Activated CD4-positive, alpha-beta memory T cell treated with anti-CD3 and anti-CD28 coated beads, Interleukin-2, amount 10 ng/mL, durations not matched to agents 7 days and 5 days (primary cell): ENCODE measurements around the gene DMBT1. TPM values are rescaled to one million over a fixed set of nuclear protein-coding genes. Genes with fewer than 3 reads are reported as not detected.
A peak's percentile ranks its signal among the peaks of the same experiment; 100 is the strongest.

ENCODE experiments used
- CTCF ChIA-PET: fragments of 350-600 bp; sonication (Branson Sonifier 250); formaldehyde crosslinking; loops from one replicate; lab custom pipeline; 2021; ENCODE audit warnings: antibody characterized with exemption, inconsistent platforms; lab: Charles Lee
- POLR2A ChIA-PET: fragments of 350-600 bp; sonication (Branson Sonifier 250); formaldehyde crosslinking; loops from one replicate; lab custom pipeline; 2021; ENCODE audit warnings: antibody characterized with exemption; lab: Charles Lee
- DNase-seq: peaks from one replicate; pipeline ENCODE4 v3.0.0-alpha.2; 2020
- H3K27ac Mint-ChIP-seq: one replicate; pipeline ENCODE4 v1.8.0; 2021; ENCODE audit warnings: mild to moderate bottlenecking, mixed read lengths
- H3K27me3 Mint-ChIP-seq: one replicate; pipeline ENCODE4 v1.8.0; 2021; ENCODE audit warnings: mixed read lengths
- H3K36me3 Mint-ChIP-seq: one replicate; pipeline ENCODE4 v1.8.0; 2021; ENCODE audit warnings: low read depth, mixed read lengths
- H3K4me1 Mint-ChIP-seq: one replicate; pipeline ENCODE4 v1.8.0; 2021; ENCODE audit warnings: mixed read lengths
- H3K4me3 Mint-ChIP-seq: one replicate; pipeline ENCODE4 v1.8.0; 2021; ENCODE audit warnings: mild to moderate bottlenecking, mixed read lengths
- H3K9me3 Mint-ChIP-seq: one replicate; pipeline ENCODE4 v1.8.0; 2021; ENCODE audit warnings: mixed read lengths
- total RNA-seq, 2 experiments: library from RNA; stranded (reverse); gene quantifications; one replicate each; pipeline ENCODE4 v1.2.3, GENCODE V29; 2021

The DMBT1 gene
- under 1 TPM in 1 of 2 experiments, not detected in 1; 0.05 TPM for total RNA-seq

DNA sequence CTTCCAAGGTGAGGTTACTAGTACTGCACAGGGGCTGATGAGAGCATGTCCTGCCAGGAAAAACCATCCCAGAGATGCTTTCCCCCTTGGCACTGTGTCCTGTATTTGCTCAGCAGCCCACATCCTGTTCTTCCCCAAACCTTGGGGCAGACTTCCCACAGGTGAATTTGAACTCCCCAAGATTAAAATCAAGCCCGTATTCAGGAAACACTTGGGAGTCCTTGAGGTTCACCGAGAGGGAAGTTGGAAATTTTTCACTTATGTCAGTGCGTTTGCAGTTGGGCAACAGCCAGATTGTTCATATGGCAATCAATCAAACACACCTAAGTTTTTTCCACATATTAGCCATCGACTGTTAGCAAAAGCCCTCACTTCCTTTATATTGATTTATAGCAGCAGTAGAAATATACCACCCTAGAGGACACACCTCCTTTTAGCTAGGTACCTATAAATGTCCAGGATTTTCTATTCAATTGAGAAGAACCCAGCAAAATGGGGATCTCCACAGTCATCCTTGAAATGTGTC, at the start of gene DMBT1:
Gene DMBT1, plus strand, starts transcription at position 476 of the 526 bp plus-strand sequence. Its CDS starts 17 bp downstream, at position 493.
- H3K36me3 Mint-ChIP-seq = no peaks in the 10 kb centered on the region
- no peak within 1 kb of the TSS for H3K27ac Mint-ChIP-seq
- POLR2A ChIA-PET = no interaction called here

DNA sequence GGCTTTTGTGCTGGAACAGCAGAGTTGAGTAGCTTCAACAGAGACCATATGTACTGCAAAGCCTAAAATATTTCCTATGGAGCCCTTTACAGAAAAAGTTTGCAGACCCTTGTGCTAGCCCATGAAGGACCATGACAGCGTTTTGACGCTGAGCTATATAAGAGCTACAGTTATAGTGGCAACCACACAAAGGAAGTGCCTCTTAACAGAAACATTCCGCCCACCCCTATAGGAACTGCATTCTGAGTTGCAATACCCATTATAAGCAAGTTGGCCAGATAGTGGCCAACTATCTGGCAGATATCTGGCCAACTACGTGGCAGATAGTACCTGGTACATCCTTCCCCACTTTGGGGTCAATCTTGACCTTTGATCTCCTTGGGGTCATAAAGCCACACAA, 47.5 kb upstream of the DMBT1 start:
- H3K9me3 Mint-ChIP-seq = no peaks in the 10 kb centered on the region
- H3K27me3 Mint-ChIP-seq = peaks cover 2% of the 10 kb centered on the region

More for the DNA sequence above, at the start of gene DMBT1:
- no peaks in the 10 kb centered on the region for H3K9me3 Mint-ChIP-seq
- H3K27me3 Mint-ChIP-seq = peaks cover 41% of the 10 kb centered on the region
- no peak within 1 kb of the TSS for H3K4me3 Mint-ChIP-seq
- no peak for DNase-seq
- CTCF ChIA-PET = no interaction called here
- peaks cover 18% of the 10 kb centered on the region for H3K4me1 Mint-ChIP-seq

DNA sequence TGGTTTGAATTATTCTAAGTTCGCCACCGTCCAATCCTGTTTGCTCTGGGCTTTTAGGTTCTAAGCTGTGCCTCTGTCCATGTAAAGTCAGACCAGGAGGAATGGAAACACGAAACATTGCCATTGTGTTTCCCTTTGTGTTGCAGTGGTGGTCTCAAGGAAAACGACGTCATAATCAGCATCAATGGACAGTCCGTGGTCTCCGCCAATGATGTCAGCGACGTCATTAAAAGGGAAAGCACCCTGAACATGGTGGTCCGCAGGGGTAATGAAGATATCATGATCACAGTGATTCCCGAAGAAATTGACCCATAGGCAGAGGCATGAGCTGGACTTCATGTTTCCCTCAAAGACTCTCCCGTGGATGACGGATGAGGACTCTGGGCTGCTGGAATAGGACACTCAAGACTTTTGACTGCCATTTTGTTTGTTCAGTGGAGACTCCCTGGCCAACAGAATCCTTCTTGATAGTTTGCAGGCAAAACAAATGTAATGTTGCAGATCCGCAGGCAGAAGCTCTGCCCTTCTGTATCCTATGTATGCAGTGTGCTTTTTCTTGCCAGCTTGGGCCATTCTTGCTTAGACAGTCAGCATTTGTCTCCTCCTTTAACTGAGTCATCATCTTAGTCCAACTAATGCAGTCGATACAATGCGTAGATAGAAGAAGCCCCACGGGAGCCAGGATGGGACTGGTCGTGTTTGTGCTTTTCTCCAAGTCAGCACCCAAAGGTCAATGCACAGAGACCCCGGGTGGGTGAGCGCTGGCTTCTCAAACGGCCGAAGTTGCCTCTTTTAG, 46.3 kb upstream of the DMBT1 start:
- Mint-ChIP-seq H3K4me1 (peaks cover 34% of the 10 kb centered on the region), H3K4me3 (no peak overlapping the region), H3K9me3 (no peaks in the 10 kb centered on the region), H3K36me3 (no peaks in the 10 kb centered on the region), H3K27ac (no peak overlapping the region), H3K27me3 (peaks cover 6% of the 10 kb centered on the region)
- DNase-seq = no peak
- POLR2A ChIA-PET = interaction anchor here (1.9 to 3.2 kb wide), 2 partner anchors 11 to 22 kb away, joined by 4 to 19 read pairs; no protein-coding TSS in a partner anchor
- CTCF ChIA-PET = interaction anchor here (1.2 to 3.1 kb wide), 3 partner anchors 10 to 246 kb away, joined by 3 to 17 read pairs (median 3); no protein-coding TSS in a partner anchor

More for the DNA sequence above, 47.5 kb upstream of the DMBT1 start:
- no peak for DNase-seq
- CTCF ChIA-PET = interaction anchor here (1.3 to 2.6 kb wide), 2 partner anchors 52 to 245 kb away, joined by 3 to 14 read pairs; no protein-coding TSS in a partner anchor
- Mint-ChIP-seq H3K27ac (no peak overlapping the region), H3K4me3 (no peak overlapping the region), H3K36me3 (no peaks in the 10 kb centered on the region), H3K4me1 (peaks cover 34% of the 10 kb centered on the region)
- POLR2A ChIA-PET = no interaction called here

DNA sequence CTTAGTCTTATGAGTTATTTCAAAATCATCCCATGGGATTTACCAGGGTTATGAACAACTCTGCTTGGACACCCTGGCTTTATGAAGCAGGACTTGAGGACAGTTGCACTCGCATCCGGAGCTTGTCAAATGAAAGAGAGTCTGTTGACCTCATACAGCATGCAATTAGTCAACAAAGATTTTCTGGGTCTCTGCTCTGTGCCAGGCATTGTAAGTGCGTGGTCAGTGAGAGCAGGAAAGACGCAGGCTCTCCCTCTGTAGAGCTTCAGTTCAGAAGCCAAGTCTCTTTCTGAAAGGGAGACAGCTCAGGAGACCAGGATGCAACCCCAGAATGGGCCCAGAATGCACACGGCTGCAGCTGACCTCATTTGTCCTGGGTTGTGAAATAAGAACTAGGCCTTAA, 45.5 kb upstream of the DMBT1 start:
- Mint-ChIP-seq H3K36me3 (no peaks in the 10 kb centered on the region), H3K27ac (no peak overlapping the region), H3K9me3 (no peaks in the 10 kb centered on the region), H3K4me3 (no peak overlapping the region), H3K4me1 (peaks cover 34% of the 10 kb centered on the region), H3K27me3 (peaks cover 6% of the 10 kb centered on the region)
- ChIA-PET POLR2A (interaction anchor here (0.9 to 3.2 kb wide), 3 partner anchors 12 to 44 kb away, joined by 3 to 19 read pairs (median 4); no protein-coding TSS in a partner anchor), CTCF (interaction anchor here (0.9 to 3.1 kb wide), 3 partner anchors 10 to 50 kb away, joined by 3 to 17 read pairs (median 3); no protein-coding TSS in a partner anchor)
- no peak for DNase-seq

DNA sequence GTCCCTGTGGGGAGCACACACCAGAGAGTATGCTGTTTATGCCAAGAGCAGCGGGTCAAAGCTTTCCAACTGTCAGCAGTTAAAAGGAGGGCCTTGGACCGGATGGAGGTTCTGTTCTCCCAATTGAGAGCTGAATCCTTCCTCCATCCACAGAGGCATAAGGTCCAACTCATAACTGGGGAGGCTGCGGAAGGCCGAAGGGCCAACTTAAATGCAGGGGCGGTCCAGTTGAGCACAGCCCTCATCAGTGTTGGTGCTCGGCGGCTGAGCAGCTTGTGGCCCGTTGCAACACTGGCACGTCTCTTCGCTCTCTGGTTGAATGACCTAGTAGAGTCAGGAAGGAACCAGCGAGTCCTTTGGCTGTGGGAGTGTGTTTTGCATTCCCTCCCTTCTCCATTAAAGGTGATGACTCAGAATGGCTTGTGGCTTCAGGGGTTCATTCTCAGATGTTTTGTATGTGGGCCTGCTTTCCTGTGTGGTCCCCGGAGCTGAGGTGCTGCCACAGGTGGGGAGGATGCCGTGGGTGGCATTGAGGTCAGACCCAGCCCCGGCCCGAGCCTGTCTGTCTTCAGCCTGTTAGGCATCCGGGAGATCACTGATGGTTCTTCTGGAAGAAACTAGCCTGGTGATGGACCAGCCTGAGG, 44.8 kb upstream of the DMBT1 start:
- peak; percentile 81 for DNase-seq
- Mint-ChIP-seq H3K36me3 (no peaks in the 10 kb centered on the region), H3K27ac (peak overlapping the region; percentile 56), H3K4me1 (peaks cover 34% of the 10 kb centered on the region), H3K9me3 (no peaks in the 10 kb centered on the region), H3K4me3 (no peak overlapping the region), H3K27me3 (peaks cover 6% of the 10 kb centered on the region)
- CTCF ChIA-PET = interaction anchor here (0.9 to 3.1 kb wide), 2 partner anchors 15 to 50 kb away, joined by 3 to 17 read pairs; no protein-coding TSS in a partner anchor
- POLR2A ChIA-PET = interaction anchor here (0.9 to 3.2 kb wide), 4 partner anchors 12 to 43 kb away, joined by 3 to 19 read pairs (median 4); no protein-coding TSS in a partner anchor

DNA sequence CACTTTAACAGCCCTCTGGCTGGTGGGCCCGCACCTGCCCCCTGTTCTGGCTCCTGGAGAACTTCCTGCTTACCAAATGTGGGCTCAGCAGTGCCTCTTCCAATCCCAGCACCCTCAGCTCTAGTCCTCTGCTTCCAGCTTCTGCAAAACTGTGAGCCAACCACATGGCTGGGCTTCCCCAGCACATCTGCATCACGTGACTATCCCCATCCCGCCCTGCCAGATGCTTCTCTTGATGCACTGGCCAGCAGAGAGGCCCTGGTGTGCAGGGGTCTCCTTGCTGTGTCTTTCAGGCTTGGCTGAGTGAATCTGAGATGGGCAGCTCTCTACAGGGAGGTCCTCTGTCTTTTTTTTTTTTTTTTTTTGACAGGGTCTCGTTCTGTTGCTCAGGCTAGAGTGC, 43.8 kb upstream of the DMBT1 start:
- no peak overlapping the region for H3K27ac Mint-ChIP-seq
- H3K36me3 Mint-ChIP-seq = no peaks in the 10 kb centered on the region
- H3K27me3 Mint-ChIP-seq = peaks cover 6% of the 10 kb centered on the region
- no peaks in the 10 kb centered on the region for H3K9me3 Mint-ChIP-seq
- no peak for DNase-seq
- no peak overlapping the region for H3K4me3 Mint-ChIP-seq
- POLR2A ChIA-PET = interaction anchor here (1.2 to 3.2 kb wide), 2 partner anchors 25 to 41 kb away, joined by 3 to 19 read pairs; no protein-coding TSS in a partner anchor
- H3K4me1 Mint-ChIP-seq = peaks cover 34% of the 10 kb centered on the region
- CTCF ChIA-PET = interaction anchor here (3.1 kb wide), 1 partner anchor 49 kb away, joined by 17 read pairs; no protein-coding TSS in a partner anchor

DNA sequence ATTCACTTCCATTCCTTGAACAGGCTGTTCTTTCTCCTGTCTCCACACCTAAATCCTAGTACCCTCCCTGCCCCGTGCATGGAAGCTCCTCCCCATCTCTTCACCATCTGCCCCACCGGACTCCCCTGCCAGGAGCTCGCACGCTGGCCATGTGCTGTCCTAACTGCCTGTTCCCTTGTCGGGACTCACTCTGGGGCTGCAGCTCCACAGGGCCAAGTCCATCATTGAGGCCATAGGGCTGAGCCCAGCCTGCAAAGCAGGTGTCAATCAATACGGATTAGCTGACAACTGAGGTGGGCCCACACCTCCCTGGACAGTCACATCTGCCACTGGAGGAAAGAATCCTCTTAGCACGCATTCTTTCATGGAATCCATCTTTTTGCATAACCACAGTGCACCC, 41.4 kb upstream of the DMBT1 start:
- H3K9me3 Mint-ChIP-seq = no peaks in the 10 kb centered on the region

DNA sequence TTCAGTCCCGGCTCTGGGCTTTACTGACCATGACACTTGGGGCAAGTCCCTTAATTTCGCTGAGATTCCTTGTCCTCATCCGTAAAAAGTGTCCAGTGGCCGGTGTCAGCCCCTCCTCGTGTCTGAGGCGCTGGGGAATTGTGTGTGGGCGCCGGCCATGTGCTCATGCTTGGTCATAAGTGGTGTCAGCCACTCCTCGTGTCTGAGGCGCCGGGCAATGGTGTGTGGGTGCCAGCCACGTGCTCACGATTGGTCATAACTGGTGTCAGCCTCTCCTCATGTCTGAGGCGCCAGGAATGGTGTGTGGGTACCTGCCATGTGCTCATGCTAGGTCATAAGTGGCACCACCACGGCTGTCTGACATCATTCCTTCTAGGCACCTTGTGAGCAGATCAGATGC, 40.7 kb upstream of the DMBT1 start:
- no peak overlapping the region for H3K4me3 Mint-ChIP-seq
- H3K36me3 Mint-ChIP-seq = no peaks in the 10 kb centered on the region
- H3K27ac Mint-ChIP-seq = no peak overlapping the region
- POLR2A ChIA-PET = no interaction called here
- CTCF ChIA-PET = interaction anchor here (2.2 kb wide), 1 partner anchor 46 kb away, joined by 12 read pairs; no protein-coding TSS in a partner anchor
- H3K9me3 Mint-ChIP-seq = no peaks in the 10 kb centered on the region
- H3K4me1 Mint-ChIP-seq = peaks cover 24% of the 10 kb centered on the region
- H3K27me3 Mint-ChIP-seq = peaks cover 12% of the 10 kb centered on the region
- no peak for DNase-seq

More for the DNA sequence above, 41.4 kb upstream of the DMBT1 start:
- no peak overlapping the region for H3K27ac Mint-ChIP-seq
- no peaks in the 10 kb centered on the region for H3K36me3 Mint-ChIP-seq
- DNase-seq = no peak
- CTCF ChIA-PET = no interaction called here
- peaks cover 9% of the 10 kb centered on the region for H3K27me3 Mint-ChIP-seq
- POLR2A ChIA-PET = no interaction called here
- peaks cover 29% of the 10 kb centered on the region for H3K4me1 Mint-ChIP-seq
- H3K4me3 Mint-ChIP-seq = no peak overlapping the region

DNA sequence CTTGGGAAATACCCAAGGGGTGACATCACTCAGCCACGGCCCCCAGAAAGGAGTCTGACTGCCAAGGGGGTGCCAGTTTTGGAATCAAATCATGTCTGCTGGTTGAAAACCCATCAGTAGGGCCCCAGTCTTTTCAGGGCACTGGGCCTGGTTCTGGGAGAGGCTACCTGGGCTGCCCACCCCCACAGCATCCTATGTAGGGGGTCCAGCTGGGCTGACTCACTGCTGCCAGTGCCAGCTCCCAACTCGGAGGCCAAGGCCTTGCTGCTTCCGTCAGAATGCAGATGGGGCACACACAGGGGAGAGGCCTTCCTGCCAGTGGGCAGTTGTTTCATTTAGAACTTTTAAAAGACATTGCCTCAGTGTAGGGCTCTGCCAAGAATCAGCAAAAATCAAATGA, 39.5 kb upstream of the DMBT1 start:
- DNase-seq = no peak
- no peak overlapping the region for H3K4me3 Mint-ChIP-seq
- H3K4me1 Mint-ChIP-seq = peaks cover 12% of the 10 kb centered on the region
- ChIA-PET CTCF (interaction anchor here (2.2 kb wide), 1 partner anchor 45 kb away, joined by 12 read pairs; no protein-coding TSS in a partner anchor), POLR2A (no interaction called here)
- no peaks in the 10 kb centered on the region for H3K36me3 Mint-ChIP-seq
- H3K27ac Mint-ChIP-seq = no peak overlapping the region
- peaks cover 12% of the 10 kb centered on the region for H3K27me3 Mint-ChIP-seq
- H3K9me3 Mint-ChIP-seq = no peaks in the 10 kb centered on the region

DNA sequence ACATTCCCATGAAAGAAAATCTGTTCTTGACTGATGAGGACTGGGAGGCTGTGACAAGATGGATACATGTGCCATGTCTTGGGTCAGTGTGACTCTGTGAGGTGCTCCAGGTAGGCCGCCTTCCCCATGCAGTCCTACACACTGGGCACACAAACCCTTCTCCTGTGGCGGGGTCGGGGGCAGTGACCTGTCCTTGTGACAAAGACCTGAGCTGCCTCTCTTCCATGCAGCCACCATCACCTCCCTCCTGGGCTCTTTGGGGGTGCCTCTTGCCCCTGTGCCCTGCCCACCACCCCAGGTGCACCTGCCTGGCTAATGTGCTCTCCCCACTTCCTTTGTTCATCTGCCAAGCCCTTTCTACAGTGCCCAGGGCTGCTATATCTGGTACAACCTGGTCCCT, 35.7 kb upstream of the DMBT1 start:
- CTCF ChIA-PET = interaction anchor here (4.0 kb wide), 1 partner anchor 41 kb away, joined by 18 read pairs; no protein-coding TSS in a partner anchor
- H3K27me3 Mint-ChIP-seq = peaks cover 11% of the 10 kb centered on the region

DNA sequence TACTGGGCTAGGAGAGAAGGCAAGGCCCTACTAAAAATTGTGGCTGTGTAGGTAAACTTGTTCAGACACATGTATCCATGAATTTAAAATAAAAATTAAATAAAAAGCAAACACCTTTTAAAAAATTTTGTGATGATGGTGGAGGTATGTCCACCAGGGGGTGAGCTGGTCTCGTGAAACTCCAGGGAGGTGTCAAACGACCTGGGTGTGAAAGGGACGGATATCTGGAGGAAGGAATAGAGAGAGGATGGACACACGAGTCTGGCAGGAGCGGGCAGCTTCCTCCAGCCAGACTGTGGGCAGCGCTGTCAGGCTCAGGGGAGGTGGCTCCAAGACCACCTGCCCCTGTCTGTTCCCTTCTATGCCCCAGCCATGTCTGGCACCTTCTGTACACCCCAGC, 34.8 kb upstream of the DMBT1 start:
- Mint-ChIP-seq H3K4me1 (peaks cover 7% of the 10 kb centered on the region), H3K4me3 (no peak overlapping the region), H3K27me3 (peaks cover 15% of the 10 kb centered on the region), H3K36me3 (no peaks in the 10 kb centered on the region), H3K9me3 (no peaks in the 10 kb centered on the region), H3K27ac (no peak overlapping the region)
- ChIA-PET POLR2A (no interaction called here), CTCF (interaction anchor here (4.0 kb wide), 1 partner anchor 40 kb away, joined by 18 read pairs; no protein-coding TSS in a partner anchor)
- peak; percentile 22 for DNase-seq

More for the DNA sequence above, 35.7 kb upstream of the DMBT1 start:
- Mint-ChIP-seq H3K27ac (no peak overlapping the region), H3K4me1 (no peaks in the 10 kb centered on the region), H3K9me3 (no peaks in the 10 kb centered on the region), H3K4me3 (no peak overlapping the region), H3K36me3 (no peaks in the 10 kb centered on the region)
- no peak for DNase-seq
- POLR2A ChIA-PET = no interaction called here

DNA sequence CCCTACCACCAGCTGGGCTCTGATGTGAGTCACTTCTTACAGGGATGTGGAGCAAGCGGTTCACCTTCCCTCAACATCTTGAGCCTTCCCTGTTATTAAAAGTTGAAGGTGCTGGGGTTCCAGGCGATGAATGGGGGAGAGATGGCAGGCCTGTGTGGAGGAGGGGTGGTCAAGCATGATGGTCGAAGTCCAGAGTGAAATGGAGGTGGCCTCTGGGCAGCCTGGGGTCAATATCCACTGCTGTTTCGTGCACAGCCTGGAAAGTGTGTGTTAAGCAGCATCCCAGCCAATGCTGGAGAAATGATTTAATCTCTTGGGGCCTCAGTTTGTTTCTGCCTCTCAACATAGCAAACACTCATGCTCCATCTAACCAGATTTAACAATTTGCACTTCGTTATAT, 33.7 kb upstream of the DMBT1 start:
- POLR2A ChIA-PET = no interaction called here
- Mint-ChIP-seq H3K4me1 (peaks cover 7% of the 10 kb centered on the region), H3K36me3 (no peaks in the 10 kb centered on the region), H3K4me3 (no peak overlapping the region), H3K27ac (no peak overlapping the region), H3K9me3 (no peaks in the 10 kb centered on the region), H3K27me3 (peaks cover 26% of the 10 kb centered on the region)
- CTCF ChIA-PET = no interaction called here
- DNase-seq = no peak
